HFF-Myc (cell line): ENCODE data around the gene REEP6.

Experiments used
- DNase-seq: peaks from one replicate; pipeline ENCODE4 v3.0.0-alpha.2; 2011; ENCODE audit warnings: low read depth; ENCODE audit errors: extremely low read depth
- H3K4me3 ChIP-seq: replicated peaks from 2 replicates; pipeline ENCODE4 v1.5.1; 2011; ENCODE audit warnings: low read depth, mild to moderate bottlenecking, control low read depth, low read length
- CTCF ChIP-seq: IDR thresholded peaks from 2 replicates; pipeline ENCODE4 v1.5.1; 2012; ENCODE audit warnings: mild to moderate bottlenecking, low read depth, low read length, control low read depth; ENCODE audit errors: missing control alignments

REEP6 gene

DNA sequence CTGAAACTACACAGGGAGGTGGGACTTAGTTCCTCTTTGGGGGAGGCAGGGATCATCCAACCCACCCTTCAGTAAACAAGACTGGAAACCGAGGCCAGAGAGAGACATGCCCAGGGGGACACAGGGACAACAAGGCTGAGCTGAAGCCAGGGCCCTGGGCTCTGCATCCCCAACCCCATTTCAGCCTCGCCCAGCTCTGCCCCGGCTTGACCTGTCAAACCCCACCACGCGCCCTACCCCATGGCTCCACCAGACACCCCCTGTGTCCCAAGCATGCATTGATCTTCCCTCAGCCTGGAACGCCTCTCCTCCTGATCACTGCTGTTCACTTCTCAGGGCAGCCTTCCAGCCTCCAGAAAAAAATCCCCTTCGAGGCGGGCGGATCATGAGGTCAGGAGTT lies 43.0 kb upstream of the REEP6 start:
- DNase-seq: no peak
- no peak for TF ChIP-seq CTCF
- no peak overlapping the region for H3K4me3 ChIP-seq

DNA sequence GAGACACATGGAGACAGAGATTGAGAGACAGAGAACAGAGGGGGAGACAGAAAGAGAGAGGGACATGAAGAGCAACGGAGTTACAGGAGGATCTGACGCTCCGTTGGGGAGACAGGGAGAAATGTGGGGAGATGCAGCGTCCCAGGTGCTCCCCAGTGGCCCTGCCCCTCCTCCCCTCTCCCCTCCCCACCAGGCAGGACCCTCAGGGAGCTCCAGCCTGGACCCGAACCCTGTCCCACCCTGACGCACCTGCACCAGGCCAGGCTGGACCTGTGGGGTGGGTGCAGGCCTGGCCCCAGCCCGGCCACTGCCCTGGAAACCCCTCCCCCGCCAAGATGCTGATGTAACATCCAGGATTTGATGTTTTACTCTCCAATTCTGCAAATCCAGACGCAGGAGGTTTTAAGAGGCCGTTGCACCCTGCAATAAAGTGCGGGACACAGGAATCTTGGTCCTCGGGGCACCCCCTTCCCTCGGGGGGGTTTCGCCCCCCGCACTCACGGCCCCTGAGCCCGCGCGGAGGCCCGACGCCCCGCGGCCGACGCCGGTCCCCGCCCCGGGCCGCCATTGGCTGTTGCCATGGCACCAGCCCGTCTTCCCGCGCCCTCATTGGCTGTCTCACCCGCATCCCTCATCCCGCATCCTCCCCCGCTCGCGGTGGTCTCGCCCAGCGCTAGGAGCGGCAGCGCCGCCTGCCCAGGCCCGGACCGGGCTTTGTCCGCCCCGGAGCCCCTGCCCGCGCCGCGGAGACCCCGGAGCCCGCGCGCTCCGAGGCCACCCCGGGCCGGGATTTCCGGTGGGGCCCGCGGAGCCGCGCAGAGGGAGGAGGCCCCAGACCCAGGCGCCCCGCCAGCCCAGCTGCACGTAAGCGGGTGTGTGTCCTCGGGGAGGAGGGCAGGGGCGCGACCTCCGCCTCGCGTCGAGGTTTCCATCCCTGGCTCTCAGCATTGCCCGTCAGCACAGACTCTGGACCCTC lies 41.2 kb upstream of the REEP6 start, which contains the start of gene APC2:
APC2 (plus strand) TSS at position 655 of the 976 bp plus-strand sequence. CDS start 2,881 bp downstream, outside the sequence.
- DNase-seq: no peak
- no peak for TF ChIP-seq CTCF
- no peak within 1 kb of the TSS for H3K4me3 ChIP-seq

GRCh38 chr19:1450735-1451731 lies 39.9 kb upstream of the REEP6 start:
- no peak for TF ChIP-seq CTCF
- DNase-seq: no peak
- H3K4me3 ChIP-seq: no peak overlapping the region

DNA sequence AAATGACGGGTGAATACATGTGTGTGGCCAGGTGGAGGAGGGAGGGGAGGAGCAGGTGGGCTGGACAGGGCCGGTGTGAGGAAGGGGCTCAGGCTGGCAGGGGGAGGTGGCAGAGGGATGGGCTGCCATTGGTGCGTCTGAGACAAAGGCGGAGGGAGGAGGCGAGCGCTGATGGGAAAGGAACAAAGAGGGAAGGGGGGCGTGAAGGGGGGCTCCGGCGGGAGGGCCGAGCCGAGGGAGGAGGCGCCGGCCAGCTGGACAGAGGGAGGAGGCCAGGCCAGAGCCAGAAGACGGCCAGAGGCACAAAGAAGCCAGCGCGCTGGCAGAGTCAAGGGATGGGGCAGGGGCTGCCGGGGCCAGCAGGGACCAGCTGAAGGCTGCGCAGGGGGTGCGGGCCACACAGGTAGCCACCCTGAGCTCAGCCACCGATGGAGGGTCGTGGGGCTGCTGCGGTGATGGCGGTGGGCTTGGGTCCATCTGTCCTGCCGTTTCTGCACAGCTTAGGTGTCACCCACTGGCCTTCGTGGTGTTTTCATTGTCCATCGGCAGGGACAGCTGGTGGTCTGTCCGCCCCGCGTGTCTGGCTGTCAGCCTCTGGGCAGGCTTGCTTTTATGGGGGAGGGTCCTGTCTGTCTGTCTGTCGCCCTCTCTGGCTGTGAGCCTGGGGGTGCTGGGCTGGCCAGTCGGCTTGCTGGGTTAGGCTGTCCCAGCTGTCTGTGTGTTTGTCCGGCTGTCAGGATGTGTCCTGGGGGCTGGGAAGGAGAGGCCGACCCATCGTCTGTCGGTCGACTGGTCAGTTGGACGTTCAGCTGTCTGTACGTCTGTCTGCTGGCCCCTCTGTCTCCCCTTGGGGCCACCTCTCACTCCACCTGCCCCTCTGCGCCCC lies 38.8 kb upstream of the REEP6 start:
- H3K4me3 ChIP-seq: no peak overlapping the region
- DNase-seq: no peak
- TF ChIP-seq CTCF: no peak

DNA sequence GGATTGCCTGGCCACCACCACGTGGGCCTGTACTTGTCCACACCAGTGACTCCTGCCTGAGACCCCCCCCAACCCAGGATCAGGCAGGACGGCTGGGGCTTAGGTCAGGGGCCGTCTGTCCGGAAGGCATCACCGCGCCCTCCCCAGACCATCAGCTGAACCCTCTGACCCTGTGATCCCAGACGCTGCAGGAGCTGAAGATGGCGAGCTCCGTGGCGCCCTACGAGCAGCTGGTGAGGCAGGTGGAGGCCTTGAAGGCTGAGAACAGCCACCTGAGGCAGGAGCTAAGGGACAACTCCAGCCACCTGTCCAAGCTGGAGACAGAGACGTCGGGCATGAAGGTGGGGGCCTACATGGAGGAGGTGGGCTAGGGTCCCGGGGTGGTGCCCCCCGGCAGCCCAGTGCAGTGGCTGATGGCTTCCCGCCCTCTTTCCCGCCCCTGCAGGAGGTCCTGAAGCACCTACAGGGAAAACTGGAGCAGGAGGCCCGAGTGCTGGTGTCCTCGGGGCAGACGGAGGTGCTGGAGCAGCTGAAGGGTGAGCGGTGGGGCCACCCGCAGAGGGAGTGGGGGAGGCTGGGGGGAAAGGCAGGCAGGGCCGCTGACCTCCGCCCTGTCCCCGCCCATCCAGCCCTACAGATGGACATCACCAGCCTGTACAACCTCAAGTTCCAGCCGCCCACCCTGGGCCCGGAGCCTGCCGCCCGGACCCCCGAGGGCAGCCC lies 38.0 kb upstream of the REEP6 start:
- TF ChIP-seq CTCF: no peak
- no peak overlapping the region for H3K4me3 ChIP-seq
- DNase-seq: no peak
